GM12801 (cell line): ENCODE results near the gene FOXO1.

Source experiments
- CTCF ChIP-seq: IDR thresholded peaks from one replicate; pipeline ENCODE4 v1.5.1; 2011; ENCODE audit warnings: control low read depth; ENCODE audit not compliant: insufficient read length; ENCODE audit errors: extremely low read depth

Gene FOXO1

GRCh38 chr13:40664350-40665125 is 1.9 kb downstream of the FOXO1 start:
- TF ChIP-seq CTCF = no peak

DNA sequence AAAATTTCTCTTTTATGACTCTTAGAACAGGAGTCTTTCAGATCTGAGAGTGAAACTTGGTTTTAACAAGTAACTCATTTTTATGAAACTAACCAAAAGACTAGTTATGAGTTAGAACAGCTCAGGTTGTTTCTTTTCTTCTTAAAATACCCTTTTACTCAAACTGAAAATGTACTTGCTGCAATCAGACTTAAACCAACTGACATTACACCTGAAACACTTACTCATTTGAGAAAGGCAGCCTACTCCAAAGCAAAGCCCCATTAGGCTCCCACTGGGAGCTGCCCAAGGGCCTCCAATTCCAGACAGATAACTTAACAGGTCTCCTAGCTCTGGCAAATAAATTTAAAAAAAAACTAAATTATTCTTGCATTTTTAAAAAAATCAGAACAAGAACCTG is 3.6 kb downstream of the FOXO1 start:
- no peak for TF ChIP-seq CTCF

DNA sequence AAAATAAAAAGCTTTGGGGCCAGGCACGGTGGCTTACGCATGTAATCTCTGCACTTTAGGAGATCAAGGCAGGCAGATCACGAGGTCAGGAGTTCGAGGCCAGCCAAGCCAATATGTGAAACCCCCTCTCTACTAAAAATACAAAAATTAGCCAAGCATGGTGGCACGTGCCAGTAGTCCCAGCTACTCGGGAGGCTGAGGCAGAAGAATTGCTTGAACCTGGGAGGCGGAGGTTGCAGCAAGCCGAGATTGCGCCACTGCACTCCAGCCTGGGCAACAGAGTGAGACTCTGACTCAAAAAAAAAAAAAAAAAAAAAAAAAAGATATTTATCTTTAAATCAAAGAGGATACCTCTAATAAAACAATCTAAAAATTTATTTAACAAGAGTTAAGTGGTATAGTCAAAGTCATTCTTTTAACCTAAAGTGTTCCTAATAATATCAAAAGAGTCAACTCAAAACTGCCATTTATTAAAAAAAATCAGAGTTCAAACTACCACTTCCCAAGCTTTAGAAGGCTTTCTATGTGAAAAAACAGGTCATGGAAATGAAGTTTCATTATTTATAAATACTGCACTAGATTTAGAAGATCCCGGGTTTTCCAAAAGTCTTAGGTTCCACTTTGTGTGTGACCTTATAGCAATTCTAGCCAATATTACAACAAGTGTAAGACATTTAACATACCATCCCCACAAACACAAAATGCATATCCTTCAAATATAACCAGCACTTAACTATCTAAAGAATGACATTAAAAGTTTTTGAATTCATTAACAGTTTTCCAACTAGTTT is 4.4 kb downstream of the FOXO1 start:
- no peak for TF ChIP-seq CTCF

- TF ChIP-seq CTCF = no peak
Observed at GRCh38 chr13:40660692-40661091, 5.7 kb downstream of the FOXO1 start.

DNA sequence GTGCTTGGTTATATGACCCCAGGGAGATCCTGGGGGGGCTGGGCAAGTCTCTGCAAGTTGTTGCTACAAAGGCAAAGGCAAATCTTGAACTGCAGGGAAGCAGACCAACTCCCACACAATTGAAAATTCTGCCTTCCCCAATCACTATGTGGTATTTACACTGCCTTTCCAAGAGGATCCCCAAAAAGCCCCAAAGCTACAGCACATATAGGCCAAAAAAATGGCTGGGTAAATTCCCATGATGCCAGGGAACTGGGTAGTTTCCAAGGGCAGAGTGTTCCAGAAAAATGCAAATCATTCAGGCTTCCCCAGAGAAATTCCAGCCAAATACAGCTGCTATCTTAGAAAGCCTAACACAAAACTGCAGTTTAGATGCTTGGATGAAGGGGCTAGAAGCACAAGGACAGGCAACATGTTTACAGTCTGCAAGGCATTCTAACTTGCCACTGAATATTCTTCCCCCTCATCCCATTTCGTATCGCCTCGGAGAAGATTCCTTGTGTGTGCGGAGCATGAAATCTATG is 6.2 kb downstream of the FOXO1 start:
- TF ChIP-seq CTCF = no peak

- no peak for TF ChIP-seq CTCF
Observed at GRCh38 chr13:40657951-40658350, 8.5 kb downstream of the FOXO1 start.

DNA sequence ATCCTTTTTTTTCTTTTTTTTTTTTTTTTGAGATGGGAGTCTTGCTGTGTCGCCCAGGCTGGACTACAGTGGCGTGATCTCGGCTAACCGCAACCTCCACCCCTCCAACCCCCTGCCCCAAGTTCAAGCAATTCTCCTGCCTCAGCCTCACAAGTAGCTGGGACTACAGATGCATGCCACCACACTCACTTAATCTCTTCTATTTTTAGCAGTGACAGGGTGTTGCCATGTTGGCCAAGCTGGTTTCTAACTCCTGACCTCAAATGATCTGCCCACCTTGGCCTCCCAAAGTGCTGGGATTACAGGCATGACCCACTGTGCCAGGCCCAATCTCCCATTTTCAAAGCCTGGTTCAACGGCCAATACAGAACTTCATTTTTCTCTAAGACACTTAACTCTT is 9.1 kb downstream of the FOXO1 start:
- no peak for TF ChIP-seq CTCF
